K562 (cell line): ENCODE measurements around the gene VHLL. TPM values are rescaled to one million over a fixed set of nuclear protein-coding genes. Genes with fewer than 3 reads are reported as not detected.

Source experiments
- ARID3B ChIP-seq: fragments of 250-450 bp; sonication (Bioruptor Pico); IDR thresholded peaks from 2 replicates; pipeline ENCODE4 v1.4.0; 2020; ENCODE audit warnings: borderline replicate concordance
- CTBP1 ChIP-seq: fragments of 450-650 bp; IDR thresholded peaks from 2 replicates; pipeline ENCODE4 v1.6.1; 2016; ENCODE audit warnings: borderline replicate concordance
- EGR1 ChIP-seq: fragments of 450-650 bp; conservative IDR thresholded peaks from 2 replicates; pipeline ENCODE4 v1.6.1; 2017; ENCODE audit warnings: mild to moderate bottlenecking
- ELF4 ChIP-seq: fragments of 450-650 bp; formaldehyde crosslinking; IDR thresholded peaks from 2 replicates; pipeline ENCODE4 v1.4.0; 2022; ENCODE audit warnings: missing genetic modification characterization
- FOXJ3 ChIP-seq: sonication (generic); formaldehyde crosslinking; IDR thresholded peaks from 2 replicates; pipeline ENCODE4 v1.4.0; 2020; ENCODE audit warnings: mild to moderate bottlenecking, missing genetic modification reagents
- FOXM1 ChIP-seq, 2 experiments: fragments of 450-650 bp in 1 of 2; sonication (generic) in 1 of 2; formaldehyde crosslinking in 1 of 2; IDR thresholded peaks; 2 replicates each; pipeline versions ENCODE4 v1.6.1 to v1.9.0; 2017 to 2022; ENCODE audit warnings: low read depth in 2 of 2, mild to moderate bottlenecking in 2 of 2, missing genetic modification reagents in 1 of 2, moderate library complexity in 1 of 2
- FUS ChIP-seq: fragments of 200-400 bp; formaldehyde crosslinking; optimal IDR thresholded peaks from 2 replicates; pipeline ENCODE3; 2017; ENCODE audit warnings: low read depth, low read length
- HOXB6 ChIP-seq: fragments of 250-450 bp; sonication (Bioruptor Pico); IDR thresholded peaks from 2 replicates; pipeline ENCODE4 v1.5.1; 2022; ENCODE audit warnings: mild to moderate bottlenecking, borderline replicate concordance
- KAT7 ChIP-seq: sonication (generic); formaldehyde crosslinking; IDR thresholded peaks from 2 replicates; pipeline ENCODE4 v1.8.0; 2022; ENCODE audit warnings: missing genetic modification reagents, mild to moderate bottlenecking, borderline replicate concordance
- MAFF ChIP-seq: IDR thresholded peaks from 2 replicates; pipeline ENCODE4 v1.6.1; 2012; ENCODE audit warnings: low read length, improper control_type of control experiment
- MLX ChIP-seq, 2 experiments: fragments of 450-650 bp in 1 of 2; sonication (generic) in 1 of 2; formaldehyde crosslinking; conservative IDR thresholded peaks; 2 replicates each; pipeline versions ENCODE4 v1.4.0 to v1.8.1; 2020 to 2022; ENCODE audit warnings: mild to moderate bottlenecking in 1 of 2, missing genetic modification reagents in 1 of 2
- NBN ChIP-seq: fragments of 450-650 bp; IDR thresholded peaks from 2 replicates; pipeline ENCODE4 v1.6.1; 2016; ENCODE audit warnings: low read depth, mild to moderate bottlenecking
- NKRF ChIP-seq: fragments of 450-650 bp; IDR thresholded peaks from 2 replicates; pipeline ENCODE4 v1.6.1; 2016; ENCODE audit warnings: borderline replicate concordance
- PHF20 ChIP-seq: fragments of 450-650 bp; IDR thresholded peaks from 2 replicates; pipeline ENCODE4 v1.6.1; 2018; ENCODE audit not compliant: partially characterized antibody
- PPARD ChIP-seq: fragments of 250-450 bp; sonication (Bioruptor Pico); IDR thresholded peaks from 2 replicates; pipeline ENCODE4 v1.8.0; 2022; ENCODE audit warnings: inconsistent platforms, mild to moderate bottlenecking, moderate library complexity
- RUNX1 ChIP-seq: sonication (generic); IDR thresholded peaks from 2 replicates; pipeline ENCODE4 v1.6.1; 2016; ENCODE audit warnings: antibody characterized with exemption, low read depth
- SRF ChIP-seq, 2 experiments: fragments of 250-450, 450-650 bp in 1 of 2; sonication (Bioruptor Pico) in 1 of 2; sonication (generic) in 1 of 2; formaldehyde crosslinking; IDR thresholded peaks; 2 replicates each; pipeline versions ENCODE4 v1.5.0 to v1.5.1; 2020 to 2022; ENCODE audit warnings: mild to moderate bottlenecking in 1 of 2, missing genetic modification reagents in 1 of 2
- ZBTB8A ChIP-seq: fragments of 450-650 bp; IDR thresholded peaks from 2 replicates; pipeline ENCODE4 v1.6.1; 2018; ENCODE audit warnings: mild to moderate bottlenecking, moderate library complexity; ENCODE audit not compliant: partially characterized antibody
- ZBTB9 ChIP-seq: fragments of 450-650 bp; formaldehyde crosslinking; IDR thresholded peaks from 2 replicates; pipeline ENCODE4 v1.4.0; 2020; ENCODE audit warnings: mild to moderate bottlenecking, moderate library complexity
- ZC3H11A ChIP-seq: IDR thresholded peaks from 2 replicates; pipeline ENCODE4 v1.6.1; 2012; ENCODE audit warnings: low read depth, low read length, improper control_type of control experiment
- ZEB2 ChIP-seq: fragments of 450-650 bp; IDR thresholded peaks from 2 replicates; pipeline ENCODE4 v1.6.1; 2016
- ZNF717 ChIP-seq: fragments of 250-450 bp; sonication (Bioruptor Pico); IDR thresholded peaks from 2 replicates; pipeline ENCODE4 v1.5.0; 2021
- polyA plus RNA-seq, 8 experiments: library from polyadenylated mRNA; depleted of rRNA in 4 of 8; stranded (reverse) in 5 of 8; unstranded in 3 of 8; fragments of >200 nt; fragmentation: Nextera tagmentation in 2 of 8; fragmentation: Illumina TruSeq in 1 of 8; extraction: Ambion mirVana in 2 of 8; extraction: Trizol in 1 of 8; gene quantifications; 2 replicates each; pipeline versions ENCODE4 v1.2.1 to v1.2.3, GENCODE V29; 2011 to 2014; ENCODE audit warnings: inconsistent platforms in 1 of 8, missing spikeins in 1 of 8
- total RNA-seq, 7 experiments: library from RNA; depleted of rRNA in 6 of 7; stranded (reverse); fragments of >200 nt in 6 of 7; fragmentation: Illumina TruSeq in 2 of 7; extraction: Trizol in 2 of 7; gene quantifications; 2 replicates each; pipeline versions ENCODE4 v1.2.1 to v1.2.3, GENCODE V29; 2011 to 2021; ENCODE audit warnings: low replicate concordance in 1 of 7
- TF ChIP-seq, protein P1 (sequence below): fragments of 250-450 bp; sonication (Bioruptor Pico); IDR thresholded peaks from 2 replicates; pipeline ENCODE4 v1.8.0; 2022; ENCODE audit warnings: inconsistent platforms

The VHLL gene
- total and polyA plus RNA-seq, 9 of the 15 experiments (the other 6 are each of a cell fraction or from before 2014, with no cell fraction given) = not detected

GRCh38 chr1:156337888-156338179, 38.7 kb upstream of the VHLL start (continued):
- TF ChIP-seq HOXB6 (CRISPR knock-in tag) (no peak), PHF20 (peak; percentile 51), MAFF (no peak), CTBP1 (0 out of 2 replicates have a peak, but pooled peaks have one; percentile 18), SRF (CRISPR knock-in tag; IDR thresholded peaks at IDR 0.05) (no peak), EGR1 (0 out of 2 replicates have a peak, but pooled peaks have one; percentile 5), ZNF717 (CRISPR knock-in tag) (no peak), FOXM1 (IDR thresholded peaks at IDR 0.05; ENCODE audit: low read depth) (no peak), FOXM1 (CRISPR knock-in tag; IDR thresholded peaks at IDR 0.05; ENCODE audit: low read depth) (no peak), ZBTB9 (CRISPR knock-in tag) (peak; percentile 35; the same call in 1 of the 2 replicates), NBN (peak; percentile 47; the same call in 1 of the 2 replicates), ZBTB8A (no peak), RUNX1 (no peak), ARID3B (CRISPR knock-in tag) (0 out of 2 replicates have a peak, but pooled peaks have one; percentile 77), KAT7 (no peak), FUS (no peak), ZEB2 (no peak), NKRF (peak; percentile 87), ZC3H11A (no peak), MLX (CRISPR knock-in tag; conservative IDR thresholded peaks at IDR 0.05) (no peak), FOXJ3 (no peak), ELF4 (CRISPR knock-in tag) (0 out of 2 replicates have a peak, but pooled peaks have one; percentile 14), PPARD (CRISPR knock-in tag) (no peak)
- TF ChIP-seq, protein P1, sequence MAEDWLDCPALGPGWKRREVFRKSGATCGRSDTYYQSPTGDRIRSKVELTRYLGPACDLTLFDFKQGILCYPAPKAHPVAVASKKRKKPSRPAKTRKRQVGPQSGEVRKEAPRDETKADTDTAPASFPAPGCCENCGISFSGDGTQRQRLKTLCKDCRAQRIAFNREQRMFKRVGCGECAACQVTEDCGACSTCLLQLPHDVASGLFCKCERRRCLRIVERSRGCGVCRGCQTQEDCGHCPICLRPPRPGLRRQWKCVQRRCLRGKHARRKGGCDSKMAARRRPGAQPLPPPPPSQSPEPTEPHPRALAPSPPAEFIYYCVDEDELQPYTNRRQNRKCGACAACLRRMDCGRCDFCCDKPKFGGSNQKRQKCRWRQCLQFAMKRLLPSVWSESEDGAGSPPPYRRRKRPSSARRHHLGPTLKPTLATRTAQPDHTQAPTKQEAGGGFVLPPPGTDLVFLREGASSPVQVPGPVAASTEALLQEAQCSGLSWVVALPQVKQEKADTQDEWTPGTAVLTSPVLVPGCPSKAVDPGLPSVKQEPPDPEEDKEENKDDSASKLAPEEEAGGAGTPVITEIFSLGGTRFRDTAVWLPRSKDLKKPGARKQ (CRISPR knock-in tag) = no peak
